H9 (cell line): Measurements from ENCODE around the gene NALCN. TPM values are rescaled to one million over a fixed set of nuclear protein-coding genes. Genes with fewer than 3 reads are reported as not detected.

Source experiments
- DNase-seq: peaks from one replicate; pipeline ENCODE4 v3.0.0-alpha.2; 2017
- H2AFZ ChIP-seq: one replicate; pipeline ENCODE4 v1.6.1; 2013; ENCODE audit warnings: mild to moderate bottlenecking, low read length, control low read depth, moderate library complexity
- H2AK5ac ChIP-seq: 2 replicates; pipeline ENCODE4 v1.6.1; 2013; ENCODE audit warnings: low read length, control low read depth, mixed read lengths; ENCODE audit not compliant: insufficient read length
- H2BK120ac ChIP-seq: one replicate; pipeline ENCODE4 v1.6.1; 2013; ENCODE audit warnings: low read depth, mild to moderate bottlenecking, low read length, control low read depth, inconsistent platforms; ENCODE audit not compliant: poor library complexity, severe bottlenecking
- H2BK12ac ChIP-seq: 2 replicates; pipeline ENCODE4 v1.6.1; 2013; ENCODE audit warnings: low read length, control low read depth, mixed read lengths, low read depth; ENCODE audit not compliant: insufficient read length
- H2BK15ac ChIP-seq: 2 replicates; pipeline ENCODE4 v1.6.1; 2013; ENCODE audit warnings: low read depth, low read length, control low read depth
- H2BK20ac ChIP-seq: one replicate; pipeline ENCODE4 v1.6.1; 2013; ENCODE audit warnings: low read depth, mild to moderate bottlenecking, low read length, control low read depth, inconsistent platforms; ENCODE audit not compliant: poor library complexity, severe bottlenecking
- H2BK5ac ChIP-seq: 2 replicates; pipeline ENCODE4 v1.6.1; 2013; ENCODE audit warnings: low read length, control low read depth, mixed read lengths; ENCODE audit not compliant: insufficient read length
- H3K14ac ChIP-seq: 2 replicates; pipeline ENCODE4 v1.6.1; 2013; ENCODE audit warnings: low read length, control low read depth; ENCODE audit not compliant: insufficient read depth
- H3K18ac ChIP-seq: 2 replicates; pipeline ENCODE4 v1.6.1; 2013; ENCODE audit warnings: low read depth, mild to moderate bottlenecking, mixed read lengths, low read length, control low read depth; ENCODE audit not compliant: insufficient read length
- H3K23ac ChIP-seq: 2 replicates; pipeline ENCODE4 v1.6.1; 2013; ENCODE audit warnings: low read length, control low read depth, mixed read lengths, low read depth; ENCODE audit not compliant: insufficient read length
- H3K23me2 ChIP-seq: 2 replicates; pipeline ENCODE4 v1.6.1; 2013; ENCODE audit warnings: low read depth, mild to moderate bottlenecking, mixed read lengths, low read length, control low read depth; ENCODE audit not compliant: insufficient read length, poor library complexity, severe bottlenecking
- H3K27ac ChIP-seq: 2 replicates; pipeline ENCODE4 v1.5.1; 2013; ENCODE audit warnings: low read length, control low read depth, mixed read lengths, low read depth; ENCODE audit not compliant: insufficient read length
- H3K27me3 ChIP-seq: 2 replicates; pipeline ENCODE4 v1.6.1; 2013; ENCODE audit warnings: low read length, control low read depth, inconsistent platforms; ENCODE audit not compliant: insufficient read depth
- H3K4ac ChIP-seq: 2 replicates; pipeline ENCODE4 v1.6.1; 2013; ENCODE audit warnings: low read depth, mild to moderate bottlenecking, control low read depth, inconsistent platforms, low read length, moderate library complexity
- H3K4me1 ChIP-seq: 2 replicates; pipeline ENCODE4 v1.6.1; 2013; ENCODE audit warnings: low read length, control low read depth, inconsistent platforms; ENCODE audit not compliant: insufficient read depth
- H3K4me2 ChIP-seq: 2 replicates; pipeline ENCODE4 v1.6.1; 2013; ENCODE audit warnings: low read length, control low read depth, mixed read lengths; ENCODE audit not compliant: insufficient read length, insufficient read depth
- H3K56ac ChIP-seq: 2 replicates; pipeline ENCODE4 v1.6.1; 2013; ENCODE audit warnings: low read depth, mild to moderate bottlenecking, mixed read lengths, low read length, control low read depth; ENCODE audit not compliant: insufficient read length
- H3K79me1 ChIP-seq: 2 replicates; pipeline ENCODE4 v1.6.1; 2013; ENCODE audit warnings: low read depth, mild to moderate bottlenecking, moderate library complexity, low read length, control low read depth, inconsistent platforms; ENCODE audit not compliant: insufficient read depth, poor library complexity, severe bottlenecking
- H3K79me2 ChIP-seq: 2 replicates; pipeline ENCODE4 v1.6.1; 2013; ENCODE audit warnings: low read length, control low read depth, inconsistent platforms; ENCODE audit not compliant: insufficient read depth
- H3K9ac ChIP-seq: 2 replicates; pipeline ENCODE4 v1.6.1; 2013; ENCODE audit warnings: low read length, control low read depth, mixed read lengths; ENCODE audit not compliant: insufficient read length; ENCODE audit errors: extremely low read depth
- H3K9me3 ChIP-seq: one replicate; pipeline ENCODE4 v1.6.1; 2013; ENCODE audit warnings: low read depth, low read length, inconsistent platforms; ENCODE audit not compliant: control insufficient read depth
- H3T11ph ChIP-seq: one replicate; pipeline ENCODE4 v1.6.1; 2013; ENCODE audit warnings: mild to moderate bottlenecking, low read length, control low read depth, inconsistent platforms
- H4K20me1 ChIP-seq: one replicate; pipeline ENCODE4 v1.6.1; 2013; ENCODE audit not compliant: control insufficient read depth, insufficient read length, insufficient read depth
- H4K5ac ChIP-seq: 2 replicates; pipeline ENCODE4 v1.6.1; 2013; ENCODE audit warnings: low read depth, mild to moderate bottlenecking, mixed read lengths, low read length, control low read depth; ENCODE audit not compliant: insufficient read length
- H4K8ac ChIP-seq: replicated peaks from 2 replicates; pipeline ENCODE4 v1.6.1; 2013; ENCODE audit warnings: low read length, control low read depth, mixed read lengths, low read depth; ENCODE audit not compliant: insufficient read length
- H4K91ac ChIP-seq: 2 replicates; pipeline ENCODE4 v1.6.1; 2013; ENCODE audit warnings: low read depth, mild to moderate bottlenecking, moderate library complexity, mixed read lengths, low read length, control low read depth; ENCODE audit not compliant: insufficient read length
- H3K27ac Mint-ChIP-seq, 3 experiments: 2 replicates in 2 of 3; 3 replicates in 1 of 3; pipeline ENCODE4 v1.8.0; 2020 to 2021; ENCODE audit warnings: mixed read lengths in 3 of 3, mild to moderate bottlenecking in 1 of 3, moderate library complexity in 1 of 3
- H3K27me3 Mint-ChIP-seq: 2 replicates; pipeline ENCODE4 v1.8.0; 2021; ENCODE audit warnings: low read depth, mild to moderate bottlenecking, moderate library complexity, mixed read lengths
- H3K36me3 Mint-ChIP-seq, 3 experiments: 2 replicates in 2 of 3; 3 replicates in 1 of 3; pipeline ENCODE4 v1.8.0; 2020 to 2021; ENCODE audit warnings: low read depth in 3 of 3, mixed read lengths in 3 of 3; ENCODE audit not compliant: insufficient read depth in 1 of 3
- H3K4me1 Mint-ChIP-seq, 2 experiments: 2 replicates each; pipeline ENCODE4 v1.8.0; 2020; ENCODE audit warnings: mixed read lengths in 2 of 2
- H3K4me3 Mint-ChIP-seq, 2 experiments: 2 replicates in 1 of 2; 3 replicates in 1 of 2; pipeline ENCODE4 v1.8.0; 2020 to 2021; ENCODE audit warnings: mild to moderate bottlenecking in 2 of 2, mixed read lengths in 2 of 2, moderate library complexity in 1 of 2
- H3K9me3 Mint-ChIP-seq, 2 experiments: 2 replicates in 1 of 2; 3 replicates in 1 of 2; pipeline ENCODE4 v1.8.0; 2020; ENCODE audit warnings: mild to moderate bottlenecking in 2 of 2, mixed read lengths in 2 of 2, moderate library complexity in 1 of 2
- CTCF ChIP-seq: fragments of 200-600 bp; sonication (generic); conservative IDR thresholded peaks from 3 replicates; pipeline ENCODE4 v1.8.0; 2021; ENCODE audit warnings: antibody characterized with exemption, mild to moderate bottlenecking
- WGBS: extraction: QIAGEN DNeasy Blood & Tissue Kit; methylation state at CpG from one replicate; pipeline ENCODE4 v1.1.7; 2013; ENCODE audit warnings: missing lambda C conversion rate, low lambda C conversion rate, mixed read lengths; ENCODE audit not compliant: insufficient read length; ENCODE audit errors: extremely low coverage; 5-methylcytosine and 5-hydroxymethylcytosine counted together
- total RNA-seq: library from RNA; stranded (reverse); gene quantifications from 2 replicates; pipeline ENCODE4 v1.2.1, GENCODE V29; 2021

Gene NALCN
- total RNA-seq, 1 experiment from 2014 or later, result 0.09 TPM

- Histone ChIP-seq H3K27me3 (no peaks in the 10 kb centered on the region), H2AK5ac (no peak overlapping the region), H4K8ac (no peak overlapping the region), H4K91ac (no peak overlapping the region), H2BK20ac (no peak overlapping the region), H4K20me1 (no peaks in the 10 kb centered on the region), H2BK120ac (no peak overlapping the region), H3K14ac (no peak overlapping the region), H3K27ac (no peak overlapping the region), H2AFZ (no peak overlapping the region), H2BK5ac (no peak overlapping the region), H3K79me1 (no peaks in the 10 kb centered on the region), H3T11ph (no peak overlapping the region), H3K9me3 (no peaks in the 10 kb centered on the region), H3K9ac (no peak overlapping the region), H2BK12ac (no peak overlapping the region), H3K79me2 (no peaks in the 10 kb centered on the region), H3K23me2 (no peaks in the 10 kb centered on the region), H3K23ac (no peak overlapping the region), H4K5ac (no peak overlapping the region), H3K18ac (no peak overlapping the region), H3K4me1 (no peaks in the 10 kb centered on the region), H3K4me2 (no peak overlapping the region), H3K56ac (no peak overlapping the region), H3K4ac (no peak overlapping the region), H2BK15ac (no peak overlapping the region)
- Mint-ChIP-seq H3K27me3 (no peaks in the 10 kb centered on the region), H3K36me3 (no peaks in the 10 kb centered on the region), H3K27ac (no peak overlapping the region), H3K9me3 (peaks cover 4 to 8% of the 10 kb centered on the region in 2 experiments; a peak in 2 of 5 replicates), H3K4me1 (0 out of 4 replicates have a peak, but pooled peaks cover 0 to 2% of the 10 kb centered on the region in 2 experiments), H3K4me3 (no peak overlapping the region)
- no CpG with 5 or more reads among the region's 1 CpG for WGBS
- DNase-seq, result no peak
- TF ChIP-seq CTCF, result no peak
These were observed 74.8 kb downstream of the NALCN start for GRCh38 chr13:101341464-101341863.
